ENCODE measurements around the gene CPT1B. TPM values are rescaled to one million over a fixed set of nuclear protein-coding genes. Genes with fewer than 3 reads are reported as not detected.

CPT1B gene
- total RNA-seq, 1 donor from 2014 or later, result 118 TPM

DNA sequence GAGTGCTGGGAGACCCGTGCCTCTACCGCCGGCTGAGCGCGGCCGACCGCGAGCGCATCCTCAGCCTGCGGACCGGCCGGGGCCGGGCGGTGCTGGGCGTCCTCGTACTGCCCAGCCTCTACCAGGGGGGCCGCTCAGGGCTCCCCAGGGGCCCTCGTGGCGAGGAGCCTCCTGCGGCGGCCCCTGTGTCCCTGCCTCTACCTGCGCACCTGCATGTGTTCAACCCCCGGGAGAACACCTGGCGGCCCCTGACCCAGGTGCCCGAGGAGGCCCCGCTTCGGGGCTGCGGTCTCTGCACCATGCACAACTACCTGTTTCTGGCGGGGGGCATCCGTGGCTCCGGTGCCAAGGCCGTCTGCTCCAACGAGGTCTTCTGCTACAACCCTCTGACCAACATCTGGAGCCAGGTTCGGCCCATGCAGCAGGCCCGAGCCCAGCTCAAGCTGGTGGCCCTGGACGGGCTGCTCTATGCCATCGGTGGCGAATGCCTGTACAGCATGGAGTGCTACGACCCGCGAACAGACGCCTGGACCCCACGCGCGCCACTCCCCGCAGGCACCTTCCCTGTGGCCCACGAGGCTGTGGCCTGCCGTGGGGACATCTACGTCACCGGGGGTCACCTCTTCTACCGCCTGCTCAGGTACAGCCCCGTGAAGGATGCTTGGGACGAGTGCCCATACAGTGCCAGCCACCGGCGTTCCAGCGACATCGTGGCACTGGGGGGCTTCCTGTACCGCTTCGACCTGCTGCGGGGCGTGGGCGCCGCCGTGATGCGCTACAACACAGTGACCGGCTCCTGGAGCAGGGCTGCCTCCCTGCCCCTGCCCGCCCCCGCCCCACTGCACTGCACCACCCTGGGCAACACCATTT is 29.1 kb downstream of the CPT1B start:
- Mint-ChIP-seq H3K4me3 (ENCODE audit: unreplicated experiment) (no peak overlapping the region), H3K9me3 (ENCODE audit: unreplicated experiment) (no peaks in the 10 kb centered on the region), H3K36me3 (ENCODE audit: unreplicated experiment) (no peaks in the 10 kb centered on the region), H3K27me3 (ENCODE audit: unreplicated experiment) (peaks cover 12% of the 10 kb centered on the region), H3K27ac (ENCODE audit: unreplicated experiment) (no peak overlapping the region), H3K4me1 (ENCODE audit: low read depth, unreplicated experiment) (peaks cover 4% of the 10 kb centered on the region)
- TF ChIP-seq, protein P1, sequence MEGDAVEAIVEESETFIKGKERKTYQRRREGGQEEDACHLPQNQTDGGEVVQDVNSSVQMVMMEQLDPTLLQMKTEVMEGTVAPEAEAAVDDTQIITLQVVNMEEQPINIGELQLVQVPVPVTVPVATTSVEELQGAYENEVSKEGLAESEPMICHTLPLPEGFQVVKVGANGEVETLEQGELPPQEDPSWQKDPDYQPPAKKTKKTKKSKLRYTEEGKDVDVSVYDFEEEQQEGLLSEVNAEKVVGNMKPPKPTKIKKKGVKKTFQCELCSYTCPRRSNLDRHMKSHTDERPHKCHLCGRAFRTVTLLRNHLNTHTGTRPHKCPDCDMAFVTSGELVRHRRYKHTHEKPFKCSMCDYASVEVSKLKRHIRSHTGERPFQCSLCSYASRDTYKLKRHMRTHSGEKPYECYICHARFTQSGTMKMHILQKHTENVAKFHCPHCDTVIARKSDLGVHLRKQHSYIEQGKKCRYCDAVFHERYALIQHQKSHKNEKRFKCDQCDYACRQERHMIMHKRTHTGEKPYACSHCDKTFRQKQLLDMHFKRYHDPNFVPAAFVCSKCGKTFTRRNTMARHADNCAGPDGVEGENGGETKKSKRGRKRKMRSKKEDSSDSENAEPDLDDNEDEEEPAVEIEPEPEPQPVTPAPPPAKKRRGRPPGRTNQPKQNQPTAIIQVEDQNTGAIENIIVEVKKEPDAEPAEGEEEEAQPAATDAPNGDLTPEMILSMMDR (IDR thresholded peaks at IDR 0.05; ENCODE audit: partially characterized antibody, unreplicated experiment), result no peak
- DNase-seq, result no peak

DNA sequence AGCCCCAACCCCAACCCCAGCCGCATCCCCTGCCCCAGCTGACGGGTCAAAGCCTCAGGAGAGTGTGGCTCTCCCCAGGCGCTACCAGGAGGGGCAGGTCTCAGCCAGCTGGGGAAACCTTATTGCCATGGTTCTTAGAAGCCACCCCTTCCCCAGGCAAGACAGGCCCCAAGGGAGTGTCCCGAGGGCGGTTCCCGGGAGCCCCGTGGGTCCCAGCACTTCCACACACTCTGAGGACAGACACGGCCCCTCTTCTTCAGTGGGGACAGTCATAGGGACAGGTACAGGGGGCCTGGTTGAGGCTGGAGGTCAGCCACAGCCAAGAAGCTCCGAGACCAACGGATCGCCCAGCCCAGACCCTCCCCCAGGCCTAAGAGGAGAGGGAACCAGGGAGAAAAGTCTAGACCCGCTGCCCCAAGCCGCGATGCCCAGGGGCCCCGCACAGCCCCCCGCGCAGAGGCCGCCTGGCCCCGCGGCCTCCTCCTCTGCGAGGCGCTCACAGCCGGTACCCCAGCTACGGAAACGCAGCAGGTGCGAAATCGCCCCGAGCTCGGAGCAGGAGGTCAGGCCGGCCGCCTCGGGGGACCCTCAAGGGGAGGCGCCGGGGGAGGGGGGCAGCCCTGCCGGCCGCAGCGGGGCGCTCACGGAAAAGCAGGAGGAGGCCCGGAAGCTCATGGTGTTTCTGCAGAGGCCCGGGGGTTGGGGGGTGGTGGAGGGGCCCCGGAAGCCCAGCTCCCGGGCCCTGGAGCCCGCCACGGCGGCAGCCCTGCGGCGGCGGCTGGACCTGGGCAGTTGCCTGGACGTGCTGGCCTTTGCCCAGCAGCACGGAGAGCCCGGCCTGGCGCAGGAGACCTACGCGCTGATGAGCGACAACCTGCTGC is 29.9 kb downstream of the CPT1B start:
- peaks cover 4% of the 10 kb centered on the region for H3K4me1 Mint-ChIP-seq (ENCODE audit: low read depth, unreplicated experiment)
- peak; percentile 40 for DNase-seq
- TF ChIP-seq, protein P1 (IDR thresholded peaks at IDR 0.05; ENCODE audit: partially characterized antibody, unreplicated experiment), result no peak
- no peaks in the 10 kb centered on the region for H3K9me3 Mint-ChIP-seq (ENCODE audit: unreplicated experiment)
- H3K4me3 Mint-ChIP-seq (ENCODE audit: unreplicated experiment), result no peak overlapping the region
- no peak overlapping the region for H3K27ac Mint-ChIP-seq (ENCODE audit: unreplicated experiment)
- peaks cover 8% of the 10 kb centered on the region for H3K27me3 Mint-ChIP-seq (ENCODE audit: unreplicated experiment)
- H3K36me3 Mint-ChIP-seq (ENCODE audit: unreplicated experiment), result no peaks in the 10 kb centered on the region

DNA sequence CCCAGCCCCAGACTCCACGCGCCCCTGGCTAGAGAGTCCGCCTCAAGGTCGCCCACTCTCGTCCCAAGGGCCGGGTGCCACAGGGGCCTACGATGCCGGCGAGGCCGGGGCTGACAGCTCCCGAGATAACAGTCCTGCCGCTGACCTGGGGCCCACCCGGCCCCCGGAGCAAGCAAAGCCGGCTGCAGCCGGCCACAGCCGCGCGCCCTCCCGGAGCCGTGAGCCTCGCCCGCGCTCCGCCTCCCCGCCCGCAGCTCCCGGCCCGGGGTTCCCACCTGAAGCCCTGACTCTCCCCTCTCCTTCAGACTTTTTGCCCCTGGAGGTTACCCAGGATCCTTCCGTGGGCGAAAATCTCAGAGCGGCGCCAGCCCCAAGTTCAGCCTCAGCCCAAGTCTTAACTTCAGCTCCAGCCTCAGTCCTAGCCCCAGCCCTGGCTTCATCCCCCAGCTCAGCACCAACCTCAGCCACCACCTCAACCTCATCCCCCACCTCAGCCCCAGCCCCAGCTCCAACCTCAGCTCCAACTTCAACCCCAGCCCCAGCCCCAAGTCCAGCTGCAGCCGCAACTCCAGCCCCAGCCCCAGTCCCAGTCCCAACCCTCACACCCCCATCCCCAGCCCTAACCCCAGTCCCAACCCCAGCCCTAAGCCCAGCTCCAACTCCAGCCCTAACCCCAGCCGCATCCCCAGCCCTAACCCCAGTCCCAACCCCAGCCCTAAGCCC is 30.8 kb downstream of the CPT1B start:
- DNase-seq, result no peak
- no peaks in the 10 kb centered on the region for H3K36me3 Mint-ChIP-seq (ENCODE audit: unreplicated experiment)
- peaks cover 6% of the 10 kb centered on the region for H3K27me3 Mint-ChIP-seq (ENCODE audit: unreplicated experiment)
- no peak overlapping the region for H3K27ac Mint-ChIP-seq (ENCODE audit: unreplicated experiment)
- H3K4me1 Mint-ChIP-seq (ENCODE audit: low read depth, unreplicated experiment), result peaks cover 4% of the 10 kb centered on the region
- H3K4me3 Mint-ChIP-seq (ENCODE audit: unreplicated experiment), result no peak overlapping the region
- no peaks in the 10 kb centered on the region for H3K9me3 Mint-ChIP-seq (ENCODE audit: unreplicated experiment)
- TF ChIP-seq, protein P1 (IDR thresholded peaks at IDR 0.05; ENCODE audit: partially characterized antibody, unreplicated experiment), result no peak

DNA sequence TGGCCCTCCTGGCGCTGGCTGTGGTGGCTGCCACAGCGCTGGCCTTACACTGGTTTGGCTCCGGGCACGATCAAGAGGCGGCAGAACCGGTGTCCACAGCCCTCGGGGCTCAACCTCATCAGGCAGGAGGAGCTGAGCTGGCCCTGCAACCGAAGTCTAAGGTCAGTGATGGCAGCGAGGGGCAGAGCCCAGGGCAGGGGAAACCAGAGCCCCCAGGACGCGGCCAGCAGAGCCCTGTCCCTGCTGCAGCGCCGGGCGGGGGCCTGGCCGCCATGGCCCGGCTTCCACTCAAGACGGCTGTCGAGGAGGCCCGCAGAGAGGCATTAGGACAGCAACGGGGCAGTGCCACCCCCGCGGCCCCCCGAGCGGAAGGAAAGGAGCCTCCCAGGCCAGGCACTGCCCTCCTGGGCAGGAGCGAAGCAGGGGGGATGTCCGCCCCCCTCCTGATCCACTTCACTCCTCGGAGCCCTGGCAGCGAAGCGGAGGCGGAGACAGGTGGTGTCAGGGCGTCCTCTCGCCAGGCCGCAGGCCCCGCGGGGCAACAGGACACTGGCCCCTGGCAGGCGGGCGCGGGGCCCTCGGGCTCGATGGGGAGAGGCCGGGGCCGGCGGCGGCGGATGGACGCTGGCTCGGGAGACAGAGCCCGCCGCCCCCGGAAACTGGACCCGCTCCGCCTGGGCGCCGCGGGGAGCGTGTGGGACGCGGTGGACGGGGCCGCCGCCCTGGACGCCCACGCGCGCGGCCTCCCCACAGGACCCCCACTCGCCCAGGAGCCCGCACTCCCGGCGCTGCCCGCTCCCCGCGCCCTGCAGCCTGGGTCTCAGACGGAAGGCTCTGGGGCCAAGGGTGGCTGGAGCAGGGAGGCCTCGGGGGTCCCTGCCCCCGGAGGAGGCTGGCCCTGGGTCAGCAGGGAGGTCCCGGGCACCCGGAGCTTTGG is 31.6 kb downstream of the CPT1B start:
- H3K27me3 Mint-ChIP-seq (ENCODE audit: unreplicated experiment), result peaks cover 6% of the 10 kb centered on the region
- H3K4me1 Mint-ChIP-seq (ENCODE audit: low read depth, unreplicated experiment), result peaks cover 4% of the 10 kb centered on the region
- no peak overlapping the region for H3K4me3 Mint-ChIP-seq (ENCODE audit: unreplicated experiment)
- no peaks in the 10 kb centered on the region for H3K36me3 Mint-ChIP-seq (ENCODE audit: unreplicated experiment)
- DNase-seq, result no peak
- H3K9me3 Mint-ChIP-seq (ENCODE audit: unreplicated experiment), result no peaks in the 10 kb centered on the region
- no peak overlapping the region for H3K27ac Mint-ChIP-seq (ENCODE audit: unreplicated experiment)
- TF ChIP-seq, protein P1 (IDR thresholded peaks at IDR 0.05; ENCODE audit: partially characterized antibody, unreplicated experiment), result no peak

All from glutamatergic neuron (in vitro differentiated cells).